ENCODE data around the gene APOL4.

GRCh38 chr22:36249160-36249559 lies 47.6 kb upstream of the APOL4 start:
- no peak for TF ChIP-seq POLR2A (IDR thresholded peaks at IDR 0.05)
- no peak for TF ChIP-seq CTCF (IDR thresholded peaks at IDR 0.05)
